ENCODE measurements around the gene HYDIN. TPM values are rescaled to one million over a fixed set of nuclear protein-coding genes. Genes with fewer than 3 reads are reported as not detected.

HYDIN gene
- total and polyA plus RNA-seq, 2 donors (not counting 1 experiment from before 2014, with no cell fraction given), result 0.54 to 1.7 TPM

- no peak overlapping the region for H3K27ac ChIP-seq (ENCODE audit: insufficient read depth, low read length)
- H3K9me3 ChIP-seq (ENCODE audit: control insufficient read depth, insufficient read depth, low read depth, low read length), result no peaks in the 10 kb centered on the region
- DNase-seq (ENCODE audit: low read depth in 2 of 2), result no peak
- H3K9ac ChIP-seq (ENCODE audit: insufficient read depth, low read length), result no peak overlapping the region
- H3K27me3 ChIP-seq (ENCODE audit: control insufficient read depth, insufficient read depth, low read length), result no peaks in the 10 kb centered on the region
- TF ChIP-seq EZH2 (IDR thresholded peaks at IDR 0.05; ENCODE audit: low read length, missing control alignments) (no peak), CTCF (conservative IDR thresholded peaks at IDR 0.05 in 1 of 2, IDR thresholded peaks at IDR 0.05 in 1 of 2; ENCODE audit: low read depth in 1 of 2, low read length in 2 of 2) (no peak)
- H3K36me3 ChIP-seq (ENCODE audit: control insufficient read depth, insufficient read depth, low read length), result no peaks in the 10 kb centered on the region
- H4K20me1 ChIP-seq (ENCODE audit: control insufficient read depth, extremely low read depth, insufficient read depth, low read length), result no peaks in the 10 kb centered on the region
- no peak overlapping the region for H2AFZ ChIP-seq (ENCODE audit: low read length)
- no peaks in the 10 kb centered on the region for H3K4me1 ChIP-seq (ENCODE audit: control insufficient read depth, extremely low read depth, insufficient read depth, low read length)
- H3K4me2 ChIP-seq (ENCODE audit: extremely low read depth, insufficient read depth, low read length), result no peak overlapping the region
- H3K79me2 ChIP-seq (ENCODE audit: control insufficient read depth, insufficient read depth, low read length), result no peaks in the 10 kb centered on the region
- H3K4me3 ChIP-seq (replicated peaks in 1 of 4; ENCODE audit: control extremely low read depth in 1 of 4, insufficient read depth in 1 of 4, low read depth in 3 of 4, low read length in 4 of 4), result no peak overlapping the region
Observed at GRCh38 chr16:71203631-71204030, 26.9 kb downstream of the HYDIN start.

- no peak for TF ChIP-seq CTCF (conservative IDR thresholded peaks at IDR 0.05 in 1 of 2, IDR thresholded peaks at IDR 0.05 in 1 of 2; ENCODE audit: low read depth in 1 of 2, low read length in 2 of 2)
- TF ChIP-seq EZH2 (IDR thresholded peaks at IDR 0.05; ENCODE audit: low read length, missing control alignments), result no peak
- Histone ChIP-seq H3K4me3 (replicated peaks in 1 of 4; ENCODE audit: control extremely low read depth in 1 of 4, insufficient read depth in 1 of 4, low read depth in 3 of 4, low read length in 4 of 4) (no peak overlapping the region), H3K4me1 (ENCODE audit: control insufficient read depth, extremely low read depth, insufficient read depth, low read length) (no peaks in the 10 kb centered on the region), H3K9me3 (ENCODE audit: control insufficient read depth, insufficient read depth, low read depth, low read length) (no peaks in the 10 kb centered on the region), H3K36me3 (ENCODE audit: control insufficient read depth, insufficient read depth, low read length) (no peaks in the 10 kb centered on the region), H3K79me2 (ENCODE audit: control insufficient read depth, insufficient read depth, low read length) (no peaks in the 10 kb centered on the region), H3K9ac (ENCODE audit: insufficient read depth, low read length) (no peak overlapping the region), H4K20me1 (ENCODE audit: control insufficient read depth, extremely low read depth, insufficient read depth, low read length) (no peaks in the 10 kb centered on the region), H2AFZ (ENCODE audit: low read length) (no peak overlapping the region), H3K27ac (ENCODE audit: insufficient read depth, low read length) (no peak overlapping the region), H3K4me2 (ENCODE audit: extremely low read depth, insufficient read depth, low read length) (no peak overlapping the region), H3K27me3 (ENCODE audit: control insufficient read depth, insufficient read depth, low read length) (no peaks in the 10 kb centered on the region)
- DNase-seq (ENCODE audit: low read depth in 2 of 2), result no peak
Observed at GRCh38 chr16:71201556-71201955, 29.0 kb downstream of the HYDIN start.

- TF ChIP-seq CTCF (conservative IDR thresholded peaks at IDR 0.05 in 1 of 2, IDR thresholded peaks at IDR 0.05 in 1 of 2; ENCODE audit: low read depth in 1 of 2, low read length in 2 of 2) (no peak), EZH2 (IDR thresholded peaks at IDR 0.05; ENCODE audit: low read length, missing control alignments) (no peak)
- no peak overlapping the region for H2AFZ ChIP-seq (ENCODE audit: low read length)
- H3K9me3 ChIP-seq (ENCODE audit: control insufficient read depth, insufficient read depth, low read depth, low read length), result no peaks in the 10 kb centered on the region
- no peak overlapping the region for H3K27ac ChIP-seq (ENCODE audit: insufficient read depth, low read length)
- no peak overlapping the region for H3K4me2 ChIP-seq (ENCODE audit: extremely low read depth, insufficient read depth, low read length)
- H3K79me2 ChIP-seq (ENCODE audit: control insufficient read depth, insufficient read depth, low read length), result no peaks in the 10 kb centered on the region
- H3K4me1 ChIP-seq (ENCODE audit: control insufficient read depth, extremely low read depth, insufficient read depth, low read length), result no peaks in the 10 kb centered on the region
- H3K4me3 ChIP-seq (replicated peaks in 1 of 4; ENCODE audit: control extremely low read depth in 1 of 4, insufficient read depth in 1 of 4, low read depth in 3 of 4, low read length in 4 of 4), result no peak overlapping the region
- DNase-seq (ENCODE audit: low read depth in 2 of 2), result no peak
- no peaks in the 10 kb centered on the region for H4K20me1 ChIP-seq (ENCODE audit: control insufficient read depth, extremely low read depth, insufficient read depth, low read length)
- no peaks in the 10 kb centered on the region for H3K27me3 ChIP-seq (ENCODE audit: control insufficient read depth, insufficient read depth, low read length)
- H3K9ac ChIP-seq (ENCODE audit: insufficient read depth, low read length), result no peak overlapping the region
- no peaks in the 10 kb centered on the region for H3K36me3 ChIP-seq (ENCODE audit: control insufficient read depth, insufficient read depth, low read length)
Observed at GRCh38 chr16:71201054-71201453, 29.5 kb downstream of the HYDIN start.

Data from fibroblast of lung (primary cell).